ENCODE data around the gene HECTD1.

GRCh38 chr14:31118892-31119291 lies 88.7 kb downstream of the HECTD1 start:
- TF ChIP-seq SMC3 (IDR thresholded peaks at IDR 0.05; ENCODE audit: low read depth, low read length) (no peak), EP300 (IDR thresholded peaks at IDR 0.05; ENCODE audit: borderline replicate concordance in 1 of 2, low read depth in 1 of 2, low read length in 1 of 2) (no peak), TEAD4 (IDR thresholded peaks at IDR 0.05; ENCODE audit: borderline replicate concordance, insufficient read depth) (no peak), CTCF (IDR thresholded peaks at IDR 0.05) (no peak), MXI1 (IDR thresholded peaks at IDR 0.05; ENCODE audit: low read depth, low read length) (no peak), POLR2AphosphoS5 (IDR thresholded peaks at IDR 0.05; ENCODE audit: low read depth, low read length) (no peak), REST (IDR thresholded peaks at IDR 0.05; ENCODE audit: low read depth, low read length) (no peak), FOXJ3 (CRISPR knock-in tag; IDR thresholded peaks at IDR 0.05) (no peak), NRF1 (IDR thresholded peaks at IDR 0.05; ENCODE audit: low read depth, low read length) (no peak), USF2 (IDR thresholded peaks at IDR 0.05; ENCODE audit: borderline replicate concordance, low read depth, low read length) (no peak), GABPA (IDR thresholded peaks at IDR 0.05; ENCODE audit: low read depth) (no peak), YY1 (IDR thresholded peaks at IDR 0.05; ENCODE audit: low read depth) (no peak), CHD2 (IDR thresholded peaks at IDR 0.05; ENCODE audit: low read length, partially characterized antibody) (no peak), TAF1 (IDR thresholded peaks at IDR 0.05; ENCODE audit: borderline replicate concordance, low read depth, low read length) (no peak)
